Measurements from ENCODE around the gene TUBA3E.
"Not testable (repeated sequence)": the region's sequence is repeated elsewhere in the genome, so short reads cannot be mapped to it uniquely, and the experiment has no call there.

GRCh38 chr2:130228467-130229160, 30.4 kb upstream of the TUBA3E start:
- TF ChIP-seq KDM5A (IDR thresholded peaks at IDR 0.05); ATOH8 (CRISPR knock-in tag; IDR thresholded peaks at IDR 0.05; ENCODE audit: low read depth); CTCF (IDR thresholded peaks at IDR 0.05): not testable (repeated sequence)

Data from A549 (cell line).